ENCODE data around the gene STX8. TPM values are rescaled to one million over a fixed set of nuclear protein-coding genes. Genes with fewer than 3 reads are reported as not detected.

Gene STX8
- polyA plus RNA-seq, 1 experiment = 44.7 TPM

GRCh38 chr17:9231449-9232154, 344.0 kb downstream of the STX8 start:
- Histone ChIP-seq H3K4me3 (ENCODE audit: low read depth, low read length) (no peak overlapping the region), H3K36me3 (ENCODE audit: control insufficient read depth, insufficient read depth, low read length) (no peaks in the 10 kb centered on the region), H3K27me3 (ENCODE audit: control insufficient read depth, insufficient read depth, low read length) (no peaks in the 10 kb centered on the region)
- ChIA-PET POLR2A (no interaction called here), CTCF (no interaction called here)
- TF ChIP-seq, protein P1, sequence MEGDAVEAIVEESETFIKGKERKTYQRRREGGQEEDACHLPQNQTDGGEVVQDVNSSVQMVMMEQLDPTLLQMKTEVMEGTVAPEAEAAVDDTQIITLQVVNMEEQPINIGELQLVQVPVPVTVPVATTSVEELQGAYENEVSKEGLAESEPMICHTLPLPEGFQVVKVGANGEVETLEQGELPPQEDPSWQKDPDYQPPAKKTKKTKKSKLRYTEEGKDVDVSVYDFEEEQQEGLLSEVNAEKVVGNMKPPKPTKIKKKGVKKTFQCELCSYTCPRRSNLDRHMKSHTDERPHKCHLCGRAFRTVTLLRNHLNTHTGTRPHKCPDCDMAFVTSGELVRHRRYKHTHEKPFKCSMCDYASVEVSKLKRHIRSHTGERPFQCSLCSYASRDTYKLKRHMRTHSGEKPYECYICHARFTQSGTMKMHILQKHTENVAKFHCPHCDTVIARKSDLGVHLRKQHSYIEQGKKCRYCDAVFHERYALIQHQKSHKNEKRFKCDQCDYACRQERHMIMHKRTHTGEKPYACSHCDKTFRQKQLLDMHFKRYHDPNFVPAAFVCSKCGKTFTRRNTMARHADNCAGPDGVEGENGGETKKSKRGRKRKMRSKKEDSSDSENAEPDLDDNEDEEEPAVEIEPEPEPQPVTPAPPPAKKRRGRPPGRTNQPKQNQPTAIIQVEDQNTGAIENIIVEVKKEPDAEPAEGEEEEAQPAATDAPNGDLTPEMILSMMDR (IDR thresholded peaks at IDR 0.05; ENCODE audit: insufficient read depth, low read depth, low read length) = no peak
- no peak for DNase-seq (ENCODE audit: low read depth)

DNA sequence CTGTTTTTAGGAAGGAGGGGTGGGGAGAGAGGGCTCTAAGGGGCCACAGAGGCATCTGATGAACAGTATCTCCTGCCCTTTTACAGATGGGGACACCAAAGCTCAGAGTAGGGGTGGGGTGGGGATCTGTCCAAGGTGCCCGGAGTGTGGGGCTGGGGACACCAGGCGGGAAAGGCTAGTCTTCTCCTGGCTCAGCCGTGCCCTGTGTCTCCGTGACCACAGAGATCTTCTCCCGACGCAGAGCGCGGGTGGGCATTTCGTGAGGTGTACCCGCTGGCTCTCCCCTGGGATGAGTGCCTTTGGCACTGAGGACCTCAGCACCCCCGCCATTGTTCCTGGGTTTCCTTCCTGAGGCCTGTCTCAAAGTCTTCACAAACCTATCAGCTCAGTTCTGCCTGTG, 344.8 kb downstream of the STX8 start:
- Histone ChIP-seq H3K27me3 (ENCODE audit: control insufficient read depth, insufficient read depth, low read length) (no peaks in the 10 kb centered on the region), H3K4me3 (ENCODE audit: low read depth, low read length) (no peak overlapping the region), H3K36me3 (ENCODE audit: control insufficient read depth, insufficient read depth, low read length) (no peaks in the 10 kb centered on the region)
- DNase-seq (ENCODE audit: low read depth) = no peak
- TF ChIP-seq, protein P1 (IDR thresholded peaks at IDR 0.05; ENCODE audit: insufficient read depth, low read depth, low read length) = no peak
- ChIA-PET CTCF (interaction anchor here (1.3 kb wide), 1 partner anchor 14 kb away, joined by 3 read pairs; no protein-coding TSS in a partner anchor), POLR2A (interaction anchor here (0.6 kb wide), 1 partner anchor 207 kb away, joined by 4 read pairs; no protein-coding TSS in a partner anchor)

- ChIA-PET CTCF (interaction anchor here (1.3 kb wide), 1 partner anchor 13 kb away, joined by 3 read pairs; no protein-coding TSS in a partner anchor), POLR2A (interaction anchor here (0.6 kb wide), 1 partner anchor 206 kb away, joined by 4 read pairs; no protein-coding TSS in a partner anchor)
- no peaks in the 10 kb centered on the region for H3K36me3 ChIP-seq (ENCODE audit: control insufficient read depth, insufficient read depth, low read length)
- DNase-seq (ENCODE audit: low read depth) = no peak
- TF ChIP-seq, protein P1 (IDR thresholded peaks at IDR 0.05; ENCODE audit: insufficient read depth, low read depth, low read length) = no peak
- no peaks in the 10 kb centered on the region for H3K27me3 ChIP-seq (ENCODE audit: control insufficient read depth, insufficient read depth, low read length)
- no peak overlapping the region for H3K4me3 ChIP-seq (ENCODE audit: low read depth, low read length)
Measured at GRCh38 chr17:9230346-9230745, 345.3 kb downstream of the STX8 start.

GRCh38 chr17:9229826-9230201, 345.8 kb downstream of the STX8 start:
- Histone ChIP-seq H3K27me3 (ENCODE audit: control insufficient read depth, insufficient read depth, low read length) (no peaks in the 10 kb centered on the region), H3K36me3 (ENCODE audit: control insufficient read depth, insufficient read depth, low read length) (no peaks in the 10 kb centered on the region), H3K4me3 (ENCODE audit: low read depth, low read length) (no peak overlapping the region)
- TF ChIP-seq, protein P1 (IDR thresholded peaks at IDR 0.05; ENCODE audit: insufficient read depth, low read depth, low read length) = no peak
- POLR2A ChIA-PET = no interaction called here
- no peak for DNase-seq (ENCODE audit: low read depth)
- CTCF ChIA-PET = interaction anchor here (1.3 kb wide), 1 partner anchor 13 kb away, joined by 3 read pairs; no protein-coding TSS in a partner anchor

DNA sequence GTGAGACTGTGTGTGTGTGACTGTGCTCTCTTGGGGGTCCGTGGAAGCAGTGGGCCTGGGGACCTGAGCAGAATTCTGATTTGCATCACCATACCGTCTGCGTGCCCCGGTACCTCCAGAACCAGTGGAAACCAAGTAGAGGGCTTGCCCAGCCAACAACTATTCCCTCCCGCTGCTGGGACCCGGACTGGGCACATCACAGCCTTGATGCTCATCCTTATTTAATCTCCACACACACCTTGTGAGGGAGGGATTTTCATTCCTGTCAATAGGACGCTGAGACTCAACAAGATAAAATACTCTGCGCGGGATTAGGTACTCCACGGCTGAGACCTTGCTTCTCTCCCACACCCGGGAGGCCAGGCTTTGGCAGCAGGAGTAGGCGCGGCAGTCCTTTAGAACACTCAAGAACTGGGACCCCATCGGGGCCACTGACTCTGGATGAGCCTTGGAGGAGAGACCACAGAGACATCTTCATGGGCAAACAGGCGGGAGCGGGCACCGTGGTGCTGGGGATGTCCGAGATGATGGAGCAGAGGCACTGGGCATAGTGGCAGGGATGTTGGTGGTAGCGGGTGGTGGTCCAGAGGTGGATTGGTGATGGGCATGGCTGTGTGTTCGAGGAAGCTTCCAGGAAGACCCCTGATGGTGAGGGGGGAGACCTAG, 346.3 kb downstream of the STX8 start:
- H3K36me3 ChIP-seq (ENCODE audit: control insufficient read depth, insufficient read depth, low read length) = no peaks in the 10 kb centered on the region
- TF ChIP-seq, protein P1 (IDR thresholded peaks at IDR 0.05; ENCODE audit: insufficient read depth, low read depth, low read length) = no peak
- no peaks in the 10 kb centered on the region for H3K27me3 ChIP-seq (ENCODE audit: control insufficient read depth, insufficient read depth, low read length)
- H3K4me3 ChIP-seq (ENCODE audit: low read depth, low read length) = no peak overlapping the region
- ChIA-PET POLR2A (no interaction called here), CTCF (interaction anchor here (0.8 kb wide), 1 partner anchor 9 kb away, joined by 3 read pairs; no protein-coding TSS in a partner anchor)
- no peak for DNase-seq (ENCODE audit: low read depth)
